ENCODE measurements around the gene EIPR1.

DNA sequence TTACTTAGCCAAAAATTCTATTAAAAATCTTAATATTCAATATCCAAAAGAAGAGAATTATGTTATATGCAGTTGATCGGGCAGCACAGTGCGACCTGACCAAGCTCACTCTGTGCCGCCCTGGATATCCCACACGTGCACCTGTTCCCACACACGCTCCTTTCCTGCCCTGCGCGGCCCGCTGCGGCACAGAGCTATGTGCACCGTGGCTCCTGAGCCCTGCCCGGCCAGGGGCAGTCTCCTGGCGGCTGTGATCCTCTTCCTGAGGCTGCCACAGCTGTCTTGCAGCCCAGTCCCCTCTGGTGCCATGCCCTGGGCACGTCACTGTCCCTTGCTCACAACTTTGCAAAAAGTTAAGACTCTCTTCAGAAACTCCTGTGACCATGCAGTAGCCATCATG lies 31.2 kb upstream of the EIPR1 start:
- TF ChIP-seq, protein P1, sequence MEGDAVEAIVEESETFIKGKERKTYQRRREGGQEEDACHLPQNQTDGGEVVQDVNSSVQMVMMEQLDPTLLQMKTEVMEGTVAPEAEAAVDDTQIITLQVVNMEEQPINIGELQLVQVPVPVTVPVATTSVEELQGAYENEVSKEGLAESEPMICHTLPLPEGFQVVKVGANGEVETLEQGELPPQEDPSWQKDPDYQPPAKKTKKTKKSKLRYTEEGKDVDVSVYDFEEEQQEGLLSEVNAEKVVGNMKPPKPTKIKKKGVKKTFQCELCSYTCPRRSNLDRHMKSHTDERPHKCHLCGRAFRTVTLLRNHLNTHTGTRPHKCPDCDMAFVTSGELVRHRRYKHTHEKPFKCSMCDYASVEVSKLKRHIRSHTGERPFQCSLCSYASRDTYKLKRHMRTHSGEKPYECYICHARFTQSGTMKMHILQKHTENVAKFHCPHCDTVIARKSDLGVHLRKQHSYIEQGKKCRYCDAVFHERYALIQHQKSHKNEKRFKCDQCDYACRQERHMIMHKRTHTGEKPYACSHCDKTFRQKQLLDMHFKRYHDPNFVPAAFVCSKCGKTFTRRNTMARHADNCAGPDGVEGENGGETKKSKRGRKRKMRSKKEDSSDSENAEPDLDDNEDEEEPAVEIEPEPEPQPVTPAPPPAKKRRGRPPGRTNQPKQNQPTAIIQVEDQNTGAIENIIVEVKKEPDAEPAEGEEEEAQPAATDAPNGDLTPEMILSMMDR (conservative IDR thresholded peaks at IDR 0.05 in 1 of 2, IDR thresholded peaks at IDR 0.05 in 1 of 2; ENCODE audit: low read depth in 1 of 2, low read length in 2 of 2) = no peak
- no peak for TF ChIP-seq EZH2 (IDR thresholded peaks at IDR 0.05; ENCODE audit: low read length, missing control alignments)
